HepG2 (cell line): ENCODE measurements around the gene RNASE8. TPM values are rescaled to one million over a fixed set of nuclear protein-coding genes. Genes with fewer than 3 reads are reported as not detected.

Experiments
- GATA4 ChIP-seq: sonication (generic); IDR thresholded peaks from 2 replicates; pipeline ENCODE4 v1.6.1; 2016; ENCODE audit warnings: antibody characterized with exemption, low read depth, borderline replicate concordance
- KLF9 ChIP-seq: IDR thresholded peaks from 2 replicates; pipeline ENCODE4 v1.6.1; 2016; ENCODE audit warnings: low read depth
- NR2F1 ChIP-seq, 2 experiments: fragments of 450-650 bp in 1 of 2; formaldehyde crosslinking in 1 of 2; IDR thresholded peaks; 2 replicates each; pipeline versions ENCODE4 v1.5.0 to v1.6.1; 2016 to 2020; ENCODE audit warnings: mild to moderate bottlenecking in 1 of 2, missing compliant biosample characterization in 1 of 2, missing genetic modification reagents in 1 of 2, moderate library complexity in 1 of 2
- TCF7 ChIP-seq: sonication (generic); IDR thresholded peaks from 2 replicates; pipeline ENCODE4 v1.6.1; 2016; ENCODE audit warnings: antibody characterized with exemption, low read depth
- U2AF1 ChIP-seq: fragments of 200-400 bp; formaldehyde crosslinking; optimal IDR thresholded peaks from 2 replicates; pipeline ENCODE3; 2017; ENCODE audit warnings: mild to moderate bottlenecking, low read depth, low read length
- ZNF343 ChIP-seq: sonication (generic); formaldehyde crosslinking; IDR thresholded peaks from 2 replicates; pipeline ENCODE4 v1.4.0; 2020; ENCODE audit warnings: mild to moderate bottlenecking, missing genetic modification reagents
- ZNF501 ChIP-seq: sonication (generic); formaldehyde crosslinking; IDR thresholded peaks from 2 replicates; pipeline ENCODE4 v1.5.1; 2020; ENCODE audit warnings: mild to moderate bottlenecking, moderate library complexity, missing genetic modification reagents
- ZNF558 ChIP-seq: sonication (generic); formaldehyde crosslinking; IDR thresholded peaks from 2 replicates; pipeline ENCODE4 v1.9.0; 2022; ENCODE audit warnings: mild to moderate bottlenecking, missing genetic modification reagents, borderline replicate concordance
- ZNF747 ChIP-seq: sonication (generic); formaldehyde crosslinking; IDR thresholded peaks from 2 replicates; pipeline ENCODE4 v1.8.1; 2023; ENCODE audit warnings: missing genetic modification reagents, mild to moderate bottlenecking, borderline replicate concordance
- ZZZ3 ChIP-seq: sonication (generic); formaldehyde crosslinking; IDR thresholded peaks from 2 replicates; pipeline ENCODE4 v1.4.0; 2020; ENCODE audit warnings: missing genetic modification reagents, mild to moderate bottlenecking, borderline replicate concordance
- polyA plus RNA-seq, 8 experiments: library from polyadenylated mRNA; depleted of rRNA in 3 of 8; stranded (reverse) in 7 of 8; unstranded in 1 of 8; fragments of >200 nt; fragmentation: Illumina TruSeq in 4 of 8; extraction: Trizol in 4 of 8; gene quantifications; 2 replicates each; pipeline versions ENCODE4 v1.2.1 to v1.2.3, GENCODE V29; 2011 to 2016; ENCODE audit warnings: low read depth in 4 of 8, missing spikeins in 1 of 8, mixed read lengths in 1 of 8; ENCODE audit not compliant: insufficient read depth in 1 of 8
- total RNA-seq, 5 experiments: library from RNA; depleted of rRNA; stranded (reverse); fragments of >200 nt; fragmentation: Illumina TruSeq; extraction: Trizol; gene quantifications; 2 replicates each; pipeline ENCODE4 v1.2.3, GENCODE V29; 2016; ENCODE audit warnings: low read depth in 1 of 5
- TF ChIP-seq, protein P1 (sequence below): sonication (generic); formaldehyde crosslinking; IDR thresholded peaks from 2 replicates; pipeline ENCODE4 v1.4.0; 2020; ENCODE audit warnings: missing genetic modification reagents
- TF ChIP-seq, protein P2 (sequence below): sonication (generic); formaldehyde crosslinking; IDR thresholded peaks from 2 replicates; pipeline ENCODE4 v1.4.0; 2020; ENCODE audit warnings: missing genetic modification reagents
- TF ChIP-seq, protein P3 (sequence below): sonication (generic); formaldehyde crosslinking; IDR thresholded peaks from 2 replicates; pipeline ENCODE4 v1.5.0; 2020; ENCODE audit warnings: missing genetic modification reagents, mild to moderate bottlenecking, borderline replicate concordance
- TF ChIP-seq, protein P4 (sequence below): sonication (generic); formaldehyde crosslinking; IDR thresholded peaks from 2 replicates; pipeline ENCODE4 v1.5.0; 2020; ENCODE audit warnings: missing genetic modification reagents
- TF ChIP-seq, protein P5 (sequence below): sonication (generic); formaldehyde crosslinking; IDR thresholded peaks from 2 replicates; pipeline ENCODE4 v1.5.1; 2020; ENCODE audit warnings: missing genetic modification reagents, mild to moderate bottlenecking, borderline replicate concordance
- TF ChIP-seq, protein P6 (sequence below): sonication (generic); formaldehyde crosslinking; IDR thresholded peaks from 2 replicates; pipeline ENCODE4 v1.4.0; 2020; ENCODE audit warnings: missing genetic modification reagents, low read depth, mild to moderate bottlenecking, borderline replicate concordance
- TF ChIP-seq, protein P7 (sequence below): sonication (generic); formaldehyde crosslinking; IDR thresholded peaks from 2 replicates; pipeline ENCODE4 v1.9.0; 2021; ENCODE audit warnings: missing genetic modification reagents, borderline replicate concordance

RNASE8 gene
- total and polyA plus RNA-seq, 2 of the 13 experiments (the other 11 are each of a cell fraction or from before 2014, with no cell fraction given) = not detected

DNA sequence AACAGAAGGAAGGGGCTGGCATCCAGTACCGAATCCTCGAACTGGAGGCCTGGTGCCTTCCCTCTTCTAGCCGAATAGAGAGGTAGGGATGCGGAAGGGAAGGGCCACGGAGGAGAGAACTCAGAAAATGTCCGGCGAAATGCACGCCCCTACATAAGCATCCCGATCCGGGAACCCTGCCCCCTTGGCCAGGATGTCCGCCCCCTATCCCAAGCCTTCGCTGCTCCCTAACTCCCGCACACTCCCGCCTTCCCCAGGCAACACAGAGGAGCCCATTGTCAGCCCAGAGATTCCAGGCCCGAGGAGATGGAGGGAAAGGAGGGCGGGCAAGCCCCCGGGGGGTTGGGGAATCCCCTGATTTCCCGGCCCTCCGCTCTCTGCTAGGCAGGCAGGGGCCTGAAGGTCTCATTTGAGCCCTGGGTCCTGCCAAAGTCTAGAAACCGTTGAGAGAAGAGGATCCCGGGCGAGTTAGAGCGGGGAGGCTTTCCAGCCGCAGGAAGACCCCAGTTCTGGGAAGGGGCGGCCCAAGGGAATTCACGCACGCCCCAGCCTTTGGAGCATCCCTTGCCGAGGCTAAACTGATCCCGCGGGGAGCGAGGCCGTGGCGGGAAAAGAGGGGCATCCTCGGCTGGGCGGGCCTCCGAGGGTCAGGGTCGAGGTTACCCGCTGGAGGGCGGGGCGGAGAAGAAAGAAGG is 11.9 kb downstream of the RNASE8 start (continued):
- TF ChIP-seq ZNF558 = 0 out of 2 replicates have a peak, but pooled peaks have one; percentile 30
- TF ChIP-seq, protein P1, sequence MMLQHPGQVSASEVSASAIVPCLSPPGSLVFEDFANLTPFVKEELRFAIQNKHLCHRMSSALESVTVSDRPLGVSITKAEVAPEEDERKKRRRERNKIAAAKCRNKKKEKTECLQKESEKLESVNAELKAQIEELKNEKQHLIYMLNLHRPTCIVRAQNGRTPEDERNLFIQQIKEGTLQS (CRISPR knock-in tag) = no peak
- TF ChIP-seq ZNF747 (CRISPR knock-in tag) = peak; percentile 60; the same call in 1 of the 2 replicates
- TF ChIP-seq ZNF501 (CRISPR knock-in tag) = peak; percentile 90; the same call in 1 of the 2 replicates
- peak; percentile 44; the same call in 1 of the 2 replicates for TF ChIP-seq TCF7
- TF ChIP-seq, protein P2, sequence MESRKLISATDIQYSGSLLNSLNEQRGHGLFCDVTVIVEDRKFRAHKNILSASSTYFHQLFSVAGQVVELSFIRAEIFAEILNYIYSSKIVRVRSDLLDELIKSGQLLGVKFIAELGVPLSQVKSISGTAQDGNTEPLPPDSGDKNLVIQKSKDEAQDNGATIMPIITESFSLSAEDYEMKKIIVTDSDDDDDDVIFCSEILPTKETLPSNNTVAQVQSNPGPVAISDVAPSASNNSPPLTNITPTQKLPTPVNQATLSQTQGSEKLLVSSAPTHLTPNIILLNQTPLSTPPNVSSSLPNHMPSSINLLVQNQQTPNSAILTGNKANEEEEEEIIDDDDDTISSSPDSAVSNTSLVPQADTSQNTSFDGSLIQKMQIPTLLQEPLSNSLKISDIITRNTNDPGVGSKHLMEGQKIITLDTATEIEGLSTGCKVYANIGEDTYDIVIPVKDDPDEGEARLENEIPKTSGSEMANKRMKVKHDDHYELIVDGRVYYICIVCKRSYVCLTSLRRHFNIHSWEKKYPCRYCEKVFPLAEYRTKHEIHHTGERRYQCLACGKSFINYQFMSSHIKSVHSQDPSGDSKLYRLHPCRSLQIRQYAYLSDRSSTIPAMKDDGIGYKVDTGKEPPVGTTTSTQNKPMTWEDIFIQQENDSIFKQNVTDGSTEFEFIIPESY (CRISPR knock-in tag) = no peak
- TF ChIP-seq, protein P3, sequence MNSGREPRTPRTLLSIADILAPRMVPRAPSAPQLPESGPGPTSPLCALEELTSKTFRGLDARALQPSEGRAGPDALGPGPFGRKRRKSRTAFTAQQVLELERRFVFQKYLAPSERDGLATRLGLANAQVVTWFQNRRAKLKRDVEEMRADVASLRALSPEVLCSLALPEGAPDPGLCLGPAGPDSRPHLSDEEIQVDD = no peak
- TF ChIP-seq ZZZ3 (CRISPR knock-in tag) = peak; percentile 75; the same call in 1 of the 2 replicates
- TF ChIP-seq ZNF343 (CRISPR knock-in tag) = 0 out of 2 replicates have a peak, but pooled peaks have one; percentile 55
- TF ChIP-seq, protein P4, sequence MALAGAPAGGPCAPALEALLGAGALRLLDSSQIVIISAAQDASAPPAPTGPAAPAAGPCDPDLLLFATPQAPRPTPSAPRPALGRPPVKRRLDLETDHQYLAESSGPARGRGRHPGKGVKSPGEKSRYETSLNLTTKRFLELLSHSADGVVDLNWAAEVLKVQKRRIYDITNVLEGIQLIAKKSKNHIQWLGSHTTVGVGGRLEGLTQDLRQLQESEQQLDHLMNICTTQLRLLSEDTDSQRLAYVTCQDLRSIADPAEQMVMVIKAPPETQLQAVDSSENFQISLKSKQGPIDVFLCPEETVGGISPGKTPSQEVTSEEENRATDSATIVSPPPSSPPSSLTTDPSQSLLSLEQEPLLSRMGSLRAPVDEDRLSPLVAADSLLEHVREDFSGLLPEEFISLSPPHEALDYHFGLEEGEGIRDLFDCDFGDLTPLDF (CRISPR knock-in tag) = peak; percentile 91
- TF ChIP-seq NR2F1 (CRISPR knock-in tag; IDR thresholded peaks at IDR 0.05) = peak; percentile 75 to 85
- TF ChIP-seq U2AF1 = peak; percentile 78
- TF ChIP-seq, protein P5, sequence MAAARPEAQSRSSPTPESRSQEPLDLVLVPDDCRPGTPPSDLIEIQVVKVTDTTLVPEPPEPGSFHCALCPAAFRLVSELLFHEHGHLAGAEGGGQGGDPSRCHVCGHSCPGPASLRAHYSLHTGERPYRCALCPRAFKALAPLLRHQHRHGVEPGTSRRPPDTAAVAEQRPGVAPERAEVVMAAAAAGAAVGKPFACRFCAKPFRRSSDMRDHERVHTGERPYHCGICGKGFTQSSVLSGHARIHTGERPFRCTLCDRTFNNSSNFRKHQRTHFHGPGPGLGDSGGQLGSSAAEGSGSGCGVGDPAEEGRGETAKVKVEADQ (CRISPR knock-in tag) = peak; percentile 69; the same call in 1 of the 2 replicates
- 0 out of 2 replicates have a peak, but pooled peaks have one; percentile 8 for TF ChIP-seq KLF9 (CRISPR knock-in tag)
- TF ChIP-seq, protein P6, sequence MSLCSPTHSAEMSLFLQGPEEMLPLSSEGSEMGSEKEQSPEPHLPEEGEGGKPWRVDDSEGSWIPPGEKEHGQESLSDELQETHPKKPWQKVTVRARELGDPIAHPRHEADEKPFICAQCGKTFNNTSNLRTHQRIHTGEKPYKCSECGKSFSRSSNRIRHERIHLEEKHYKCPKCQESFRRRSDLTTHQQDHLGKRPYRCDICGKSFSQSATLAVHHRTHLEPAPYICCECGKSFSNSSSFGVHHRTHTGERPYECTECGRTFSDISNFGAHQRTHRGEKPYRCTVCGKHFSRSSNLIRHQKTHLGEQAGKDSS (CRISPR knock-in tag) = peak; percentile 64; the same call in 1 of the 2 replicates
- no peak for TF ChIP-seq GATA4
- TF ChIP-seq, protein P7, sequence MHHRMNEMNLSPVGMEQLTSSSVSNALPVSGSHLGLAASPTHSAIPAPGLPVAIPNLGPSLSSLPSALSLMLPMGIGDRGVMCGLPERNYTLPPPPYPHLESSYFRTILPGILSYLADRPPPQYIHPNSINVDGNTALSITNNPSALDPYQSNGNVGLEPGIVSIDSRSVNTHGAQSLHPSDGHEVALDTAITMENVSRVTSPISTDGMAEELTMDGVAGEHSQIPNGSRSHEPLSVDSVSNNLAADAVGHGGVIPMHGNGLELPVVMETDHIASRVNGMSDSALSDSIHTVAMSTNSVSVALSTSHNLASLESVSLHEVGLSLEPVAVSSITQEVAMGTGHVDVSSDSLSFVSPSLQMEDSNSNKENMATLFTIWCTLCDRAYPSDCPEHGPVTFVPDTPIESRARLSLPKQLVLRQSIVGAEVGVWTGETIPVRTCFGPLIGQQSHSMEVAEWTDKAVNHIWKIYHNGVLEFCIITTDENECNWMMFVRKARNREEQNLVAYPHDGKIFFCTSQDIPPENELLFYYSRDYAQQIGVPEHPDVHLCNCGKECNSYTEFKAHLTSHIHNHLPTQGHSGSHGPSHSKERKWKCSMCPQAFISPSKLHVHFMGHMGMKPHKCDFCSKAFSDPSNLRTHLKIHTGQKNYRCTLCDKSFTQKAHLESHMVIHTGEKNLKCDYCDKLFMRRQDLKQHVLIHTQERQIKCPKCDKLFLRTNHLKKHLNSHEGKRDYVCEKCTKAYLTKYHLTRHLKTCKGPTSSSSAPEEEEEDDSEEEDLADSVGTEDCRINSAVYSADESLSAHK (CRISPR knock-in tag) = 0 out of 2 replicates have a peak, but pooled peaks have one; percentile 33
